ENCODE results near the gene RPS10. TPM values are rescaled to one million over a fixed set of nuclear protein-coding genes. Genes with fewer than 3 reads are reported as not detected.

Gene RPS10
- total RNA-seq, 3 donors from 2014 or later: 2,110 to 2,267 (median 2,151) TPM

GRCh38 chr6:34460796-34461507 lies 35.1 kb upstream of the RPS10 start:
- Mint-ChIP-seq H3K4me1 (ENCODE audit: low read depth) (peaks cover 6% of the 10 kb centered on the region), H3K27me3 (ENCODE audit: low read depth) (peaks cover 17% of the 10 kb centered on the region), H3K36me3 (ENCODE audit: insufficient read depth) (no peaks in the 10 kb centered on the region), H3K9me3 (no peaks in the 10 kb centered on the region), H3K4me3 (no peak overlapping the region)
- ATAC-seq (no peak), DNase-seq (no peak)

GRCh38 chr6:34459899-34460593 lies 34.2 kb upstream of the RPS10 start:
- Mint-ChIP-seq H3K4me3 (no peak overlapping the region), H3K4me1 (ENCODE audit: low read depth) (peaks cover 1% of the 10 kb centered on the region), H3K27me3 (ENCODE audit: low read depth) (peaks cover 9% of the 10 kb centered on the region), H3K36me3 (ENCODE audit: insufficient read depth) (no peaks in the 10 kb centered on the region), H3K9me3 (no peaks in the 10 kb centered on the region)
- ATAC-seq: peak; percentile 71 to 77
- peak; percentile 40 for DNase-seq

- H3K27me3 Mint-ChIP-seq (ENCODE audit: low read depth): no peaks in the 10 kb centered on the region
- H3K36me3 Mint-ChIP-seq (ENCODE audit: insufficient read depth): no peaks in the 10 kb centered on the region
- H3K9me3 Mint-ChIP-seq: no peaks in the 10 kb centered on the region
- H3K4me1 Mint-ChIP-seq (ENCODE audit: low read depth): no peaks in the 10 kb centered on the region
- no peak overlapping the region for H3K4me3 Mint-ChIP-seq
- no peak for DNase-seq
- no peak for ATAC-seq
Measured at GRCh38 chr6:34457742-34458735, 32.2 kb upstream of the RPS10 start.

- Mint-ChIP-seq H3K4me3 (no peak overlapping the region), H3K9me3 (no peaks in the 10 kb centered on the region), H3K4me1 (ENCODE audit: low read depth) (no peaks in the 10 kb centered on the region), H3K27me3 (ENCODE audit: low read depth) (no peaks in the 10 kb centered on the region), H3K36me3 (ENCODE audit: insufficient read depth) (no peaks in the 10 kb centered on the region)
- no peak for DNase-seq
- no peak for ATAC-seq
Measured at GRCh38 chr6:34457382-34457741, 31.5 kb upstream of the RPS10 start.

- DNase-seq (no peak), ATAC-seq (no peak)
- Mint-ChIP-seq H3K4me3 (no peak overlapping the region), H3K9me3 (peaks cover 5% of the 10 kb centered on the region), H3K27me3 (ENCODE audit: low read depth) (no peaks in the 10 kb centered on the region), H3K4me1 (ENCODE audit: low read depth) (no peaks in the 10 kb centered on the region), H3K36me3 (ENCODE audit: insufficient read depth) (no peaks in the 10 kb centered on the region)
Measured at GRCh38 chr6:34455831-34456230, 30.0 kb upstream of the RPS10 start.

GRCh38 chr6:34451192-34451591 lies 25.3 kb upstream of the RPS10 start:
- H3K27me3 Mint-ChIP-seq (ENCODE audit: low read depth): no peaks in the 10 kb centered on the region
- ATAC-seq (no peak), DNase-seq (no peak)
- H3K4me1 Mint-ChIP-seq (ENCODE audit: low read depth): no peaks in the 10 kb centered on the region
- H3K9me3 Mint-ChIP-seq: peaks cover 5% of the 10 kb centered on the region
- H3K36me3 Mint-ChIP-seq (ENCODE audit: insufficient read depth): no peaks in the 10 kb centered on the region
- no peak overlapping the region for H3K4me3 Mint-ChIP-seq

GRCh38 chr6:34447910-34448309 lies 22.0 kb upstream of the RPS10 start:
- ATAC-seq (no peak), DNase-seq (no peak)
- H3K36me3 Mint-ChIP-seq (ENCODE audit: insufficient read depth): no peaks in the 10 kb centered on the region
- H3K9me3 Mint-ChIP-seq: peaks cover 5% of the 10 kb centered on the region
- no peak overlapping the region for H3K4me3 Mint-ChIP-seq
- no peaks in the 10 kb centered on the region for H3K4me1 Mint-ChIP-seq (ENCODE audit: low read depth)
- H3K27me3 Mint-ChIP-seq (ENCODE audit: low read depth): no peaks in the 10 kb centered on the region

GRCh38 chr6:34447386-34447785 lies 21.5 kb upstream of the RPS10 start:
- Mint-ChIP-seq H3K9me3 (peaks cover 5% of the 10 kb centered on the region), H3K4me1 (ENCODE audit: low read depth) (no peaks in the 10 kb centered on the region), H3K36me3 (ENCODE audit: insufficient read depth) (no peaks in the 10 kb centered on the region), H3K27me3 (ENCODE audit: low read depth) (no peaks in the 10 kb centered on the region), H3K4me3 (no peak overlapping the region)
- DNase-seq: no peak
- no peak for ATAC-seq

- no peaks in the 10 kb centered on the region for H3K27me3 Mint-ChIP-seq (ENCODE audit: low read depth)
- H3K36me3 Mint-ChIP-seq (ENCODE audit: insufficient read depth): no peaks in the 10 kb centered on the region
- ATAC-seq (no peak), DNase-seq (no peak)
- H3K9me3 Mint-ChIP-seq: no peaks in the 10 kb centered on the region
- no peak overlapping the region for H3K4me3 Mint-ChIP-seq
- H3K4me1 Mint-ChIP-seq (ENCODE audit: low read depth): no peaks in the 10 kb centered on the region
Measured at GRCh38 chr6:34445313-34445860, 19.5 kb upstream of the RPS10 start.

GRCh38 chr6:34441526-34441925 lies 15.7 kb upstream of the RPS10 start:
- Mint-ChIP-seq H3K9me3 (no peaks in the 10 kb centered on the region), H3K4me3 (no peak overlapping the region), H3K27me3 (ENCODE audit: low read depth) (no peaks in the 10 kb centered on the region), H3K36me3 (ENCODE audit: insufficient read depth) (no peaks in the 10 kb centered on the region), H3K4me1 (ENCODE audit: low read depth) (no peaks in the 10 kb centered on the region)
- ATAC-seq: no peak
- no peak for DNase-seq

GRCh38 chr6:34439442-34439841 lies 13.6 kb upstream of the RPS10 start:
- H3K36me3 Mint-ChIP-seq (ENCODE audit: insufficient read depth): no peaks in the 10 kb centered on the region
- H3K27me3 Mint-ChIP-seq (ENCODE audit: low read depth): no peaks in the 10 kb centered on the region
- H3K9me3 Mint-ChIP-seq: no peaks in the 10 kb centered on the region
- no peaks in the 10 kb centered on the region for H3K4me1 Mint-ChIP-seq (ENCODE audit: low read depth)
- no peak overlapping the region for H3K4me3 Mint-ChIP-seq
- no peak for DNase-seq
- ATAC-seq: no peak

GRCh38 chr6:34438705-34439104 lies 12.8 kb upstream of the RPS10 start:
- no peaks in the 10 kb centered on the region for H3K27me3 Mint-ChIP-seq (ENCODE audit: low read depth)
- no peak for ATAC-seq
- no peaks in the 10 kb centered on the region for H3K4me1 Mint-ChIP-seq (ENCODE audit: low read depth)
- H3K4me3 Mint-ChIP-seq: no peak overlapping the region
- no peak for DNase-seq
- no peaks in the 10 kb centered on the region for H3K9me3 Mint-ChIP-seq
- H3K36me3 Mint-ChIP-seq (ENCODE audit: insufficient read depth): no peaks in the 10 kb centered on the region

- no peaks in the 10 kb centered on the region for H3K27me3 Mint-ChIP-seq (ENCODE audit: low read depth)
- DNase-seq: no peak
- ATAC-seq: no peak
Measured at GRCh38 chr6:34437644-34437970, 11.7 kb upstream of the RPS10 start.

More at GRCh38 chr6:34437644-34437970, 11.7 kb upstream of the RPS10 start:
- Mint-ChIP-seq H3K4me3 (no peak overlapping the region), H3K36me3 (ENCODE audit: insufficient read depth) (no peaks in the 10 kb centered on the region), H3K4me1 (ENCODE audit: low read depth) (no peaks in the 10 kb centered on the region), H3K9me3 (no peaks in the 10 kb centered on the region)
